SH-SY5Y (cell line): ENCODE results near the gene CAB39L.

Experiments
- GATA2 ChIP-seq: IDR thresholded peaks from 2 replicates; pipeline ENCODE4 v1.6.1; 2011; ENCODE audit warnings: mild to moderate bottlenecking, low read depth, low read length
- GATA3 ChIP-seq: IDR thresholded peaks from 2 replicates; pipeline ENCODE4 v1.6.1; 2011; ENCODE audit warnings: low read depth, mild to moderate bottlenecking, low read length, moderate library complexity

GRCh38 chr13:49410477-49410876, 33.4 kb downstream of the CAB39L start:
- no peak for TF ChIP-seq GATA2
- TF ChIP-seq GATA3: no peak
